WTC11 (cell line): ENCODE data around the gene ATXN7. TPM values are rescaled to one million over a fixed set of nuclear protein-coding genes. Genes with fewer than 3 reads are reported as not detected.

Experiments used
- ATAC-seq: fragments of 200-7000 bp; cut with Tn5 transposase; 2 replicates; pipeline ENCODE4 v1.10.0; 2021; ENCODE audit warnings: mild to moderate bottlenecking, moderate library complexity
- CTCF ChIA-PET: fragments of 300-600 bp; sonication (Branson Sonifier 250); formaldehyde crosslinking; loops from one replicate; lab custom pipeline; 2021; ENCODE audit warnings: antibody characterized with exemption; lab: Charles Lee
- POLR2A ChIA-PET: fragments of 350-600 bp; sonication (Branson Sonifier 250); formaldehyde crosslinking; loops from one replicate; lab custom pipeline; 2021; ENCODE audit warnings: antibody characterized with exemption; lab: Charles Lee
- DNase-seq: peaks from one replicate; pipeline ENCODE4 v3.0.0; 2021; ENCODE audit warnings: low spot score
- H3K27ac Mint-ChIP-seq: 2 replicates; pipeline ENCODE4 v1.8.0; 2021; ENCODE audit warnings: mixed read lengths
- H3K27me3 Mint-ChIP-seq: 2 replicates; pipeline ENCODE4 v1.8.0; 2021; ENCODE audit warnings: low read depth, mild to moderate bottlenecking, moderate library complexity, mixed read lengths
- H3K36me3 Mint-ChIP-seq: 2 replicates; pipeline ENCODE4 v1.8.0; 2021; ENCODE audit warnings: mixed read lengths
- H3K4me1 Mint-ChIP-seq: 2 replicates; pipeline ENCODE4 v1.8.0; 2022; ENCODE audit warnings: mixed read lengths
- H3K4me3 Mint-ChIP-seq: 2 replicates; pipeline ENCODE4 v1.8.0; 2021; ENCODE audit warnings: mild to moderate bottlenecking, moderate library complexity, mixed read lengths
- H3K9me3 Mint-ChIP-seq: 2 replicates; pipeline ENCODE4 v1.8.0; 2021; ENCODE audit warnings: mixed read lengths
- GRHL2 ChIP-seq: fragments of 250-450 bp; sonication (Bioruptor Pico); IDR thresholded peaks from 2 replicates; pipeline ENCODE4 v1.8.0; 2022; ENCODE audit warnings: mild to moderate bottlenecking, moderate library complexity; ENCODE audit not compliant: insufficient replicate concordance, severe bottlenecking
- GTF2I ChIP-seq: fragments of 250-450 bp; sonication (Bioruptor Pico); conservative IDR thresholded peaks from 2 replicates; pipeline ENCODE4 v1.4.0; 2021; ENCODE audit warnings: mild to moderate bottlenecking
- HMGA2 ChIP-seq: fragments of 250-450 bp; sonication (Bioruptor Pico); IDR thresholded peaks from 2 replicates; pipeline ENCODE4 v1.4.0; 2021; ENCODE audit warnings: mild to moderate bottlenecking, moderate library complexity
- KAT7 ChIP-seq: sonication (generic); formaldehyde crosslinking; IDR thresholded peaks from 2 replicates; pipeline ENCODE4 v1.8.1; 2023; ENCODE audit warnings: missing genetic modification reagents, mild to moderate bottlenecking, borderline replicate concordance
- NFYB ChIP-seq: sonication (generic); formaldehyde crosslinking; conservative IDR thresholded peaks from 2 replicates; pipeline ENCODE4 v1.8.0; 2022; ENCODE audit warnings: low read depth, missing genetic modification reagents
- NR3C1 ChIP-seq: sonication (generic); formaldehyde crosslinking; conservative IDR thresholded peaks from 2 replicates; pipeline ENCODE4 v1.8.1; 2023; ENCODE audit warnings: low read depth, mild to moderate bottlenecking, missing genetic modification reagents
- RORB ChIP-seq: fragments of 250-450 bp; sonication (Bioruptor Pico); IDR thresholded peaks from 2 replicates; pipeline ENCODE4 v1.9.0; 2021; ENCODE audit warnings: mild to moderate bottlenecking
- SP1 ChIP-seq: sonication (generic); formaldehyde crosslinking; conservative IDR thresholded peaks from 2 replicates; pipeline ENCODE4 v1.8.1; 2022; ENCODE audit warnings: missing genetic modification reagents
- TEAD4 ChIP-seq: sonication (generic); formaldehyde crosslinking; IDR thresholded peaks from 2 replicates; pipeline ENCODE4 v1.8.0; 2022; ENCODE audit warnings: mild to moderate bottlenecking, missing genetic modification reagents
- TP53 ChIP-seq: sonication (generic); formaldehyde crosslinking; IDR thresholded peaks from 2 replicates; pipeline ENCODE4 v1.8.1; 2023; ENCODE audit warnings: mild to moderate bottlenecking, missing genetic modification reagents
- ZNF121 ChIP-seq: sonication (generic); formaldehyde crosslinking; IDR thresholded peaks from 2 replicates; pipeline ENCODE4 v1.8.0; 2023; ENCODE audit warnings: missing genetic modification reagents
- ZNF423 ChIP-seq: fragments of 250-450 bp; sonication (Bioruptor Pico); IDR thresholded peaks from 2 replicates; pipeline ENCODE4 v2.1.2; 2022; ENCODE audit warnings: mild to moderate bottlenecking, moderate library complexity
- ZNF671 ChIP-seq: fragments of 250-450 bp; sonication (Bioruptor Pico); IDR thresholded peaks from 2 replicates; pipeline ENCODE4 v1.8.0; 2021; ENCODE audit warnings: mild to moderate bottlenecking
- total RNA-seq: library from RNA; stranded (reverse); gene quantifications from 3 replicates; pipeline ENCODE4 v1.2.3, GENCODE V29; 2021
- TF ChIP-seq, protein P1 (sequence below): sonication (generic); formaldehyde crosslinking; IDR thresholded peaks from 2 replicates; pipeline ENCODE4 v1.8.1; 2022; ENCODE audit warnings: low read depth, mild to moderate bottlenecking, moderate library complexity, missing genetic modification reagents, borderline replicate concordance
- TF ChIP-seq, protein P2 (sequence below): sonication (generic); formaldehyde crosslinking; conservative IDR thresholded peaks from 2 replicates; pipeline ENCODE4 v1.8.1; 2023; ENCODE audit warnings: mild to moderate bottlenecking, low read depth, missing genetic modification reagents, moderate library complexity
- TF ChIP-seq, protein P3 (sequence below): sonication (generic); formaldehyde crosslinking; IDR thresholded peaks from 2 replicates; pipeline ENCODE4 v1.8.0; 2022; ENCODE audit warnings: mild to moderate bottlenecking, missing genetic modification reagents
- TF ChIP-seq, protein P4 (sequence below): fragments of 250-450 bp; sonication (Bioruptor Pico); IDR thresholded peaks from 2 replicates; pipeline ENCODE4 v1.9.0; 2021; ENCODE audit warnings: mild to moderate bottlenecking, borderline replicate concordance
- TF ChIP-seq, protein P5 (sequence below): sonication (generic); formaldehyde crosslinking; IDR thresholded peaks from 2 replicates; pipeline ENCODE4 v1.8.1; 2023; ENCODE audit warnings: mild to moderate bottlenecking, missing genetic modification reagents, moderate library complexity
- TF ChIP-seq, protein P6 (sequence below): sonication (generic); formaldehyde crosslinking; IDR thresholded peaks from 2 replicates; pipeline ENCODE4 v1.8.0; 2023; ENCODE audit warnings: missing genetic modification reagents
- TF ChIP-seq, protein P7 (sequence below): sonication (generic); formaldehyde crosslinking; IDR thresholded peaks from 2 replicates; pipeline ENCODE4 v1.8.0; 2023; ENCODE audit warnings: missing genetic modification reagents, mild to moderate bottlenecking, borderline replicate concordance

ATXN7 gene
- total RNA-seq, 1 experiment from 2014 or later: 11.7 TPM

DNA sequence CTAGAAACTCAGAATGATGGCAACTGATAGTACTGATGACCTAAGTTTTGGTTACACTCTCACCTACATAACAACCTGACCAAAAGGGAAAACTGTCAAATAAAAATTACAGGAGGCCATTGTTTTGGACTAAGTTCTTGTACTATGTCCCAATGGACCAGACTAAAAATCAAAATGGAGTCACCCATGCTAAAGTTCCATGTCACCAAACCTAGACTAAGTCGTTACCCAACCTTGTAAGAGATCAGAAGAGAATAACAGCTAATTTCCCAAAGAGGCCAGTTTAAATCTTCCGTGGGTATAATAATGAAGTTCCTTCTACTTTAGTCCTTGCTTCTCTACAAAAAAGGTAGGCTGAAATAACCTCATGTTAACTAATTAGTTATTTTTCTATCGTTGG, 12.4 kb upstream of the ATXN7 start (continued):
- no peak for TF ChIP-seq SP1 (CRISPR knock-in tag)
- TF ChIP-seq, protein P1, sequence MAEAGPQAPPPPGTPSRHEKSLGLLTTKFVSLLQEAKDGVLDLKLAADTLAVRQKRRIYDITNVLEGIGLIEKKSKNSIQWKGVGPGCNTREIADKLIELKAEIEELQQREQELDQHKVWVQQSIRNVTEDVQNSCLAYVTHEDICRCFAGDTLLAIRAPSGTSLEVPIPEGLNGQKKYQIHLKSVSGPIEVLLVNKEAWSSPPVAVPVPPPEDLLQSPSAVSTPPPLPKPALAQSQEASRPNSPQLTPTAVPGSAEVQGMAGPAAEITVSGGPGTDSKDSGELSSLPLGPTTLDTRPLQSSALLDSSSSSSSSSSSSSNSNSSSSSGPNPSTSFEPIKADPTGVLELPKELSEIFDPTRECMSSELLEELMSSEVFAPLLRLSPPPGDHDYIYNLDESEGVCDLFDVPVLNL (CRISPR knock-in tag): no peak
- no peak for TF ChIP-seq KAT7 (CRISPR knock-in tag)
- no peak for TF ChIP-seq ZNF121 (CRISPR knock-in tag)
- TF ChIP-seq TP53 (CRISPR knock-in tag): no peak
- TF ChIP-seq, protein P2, sequence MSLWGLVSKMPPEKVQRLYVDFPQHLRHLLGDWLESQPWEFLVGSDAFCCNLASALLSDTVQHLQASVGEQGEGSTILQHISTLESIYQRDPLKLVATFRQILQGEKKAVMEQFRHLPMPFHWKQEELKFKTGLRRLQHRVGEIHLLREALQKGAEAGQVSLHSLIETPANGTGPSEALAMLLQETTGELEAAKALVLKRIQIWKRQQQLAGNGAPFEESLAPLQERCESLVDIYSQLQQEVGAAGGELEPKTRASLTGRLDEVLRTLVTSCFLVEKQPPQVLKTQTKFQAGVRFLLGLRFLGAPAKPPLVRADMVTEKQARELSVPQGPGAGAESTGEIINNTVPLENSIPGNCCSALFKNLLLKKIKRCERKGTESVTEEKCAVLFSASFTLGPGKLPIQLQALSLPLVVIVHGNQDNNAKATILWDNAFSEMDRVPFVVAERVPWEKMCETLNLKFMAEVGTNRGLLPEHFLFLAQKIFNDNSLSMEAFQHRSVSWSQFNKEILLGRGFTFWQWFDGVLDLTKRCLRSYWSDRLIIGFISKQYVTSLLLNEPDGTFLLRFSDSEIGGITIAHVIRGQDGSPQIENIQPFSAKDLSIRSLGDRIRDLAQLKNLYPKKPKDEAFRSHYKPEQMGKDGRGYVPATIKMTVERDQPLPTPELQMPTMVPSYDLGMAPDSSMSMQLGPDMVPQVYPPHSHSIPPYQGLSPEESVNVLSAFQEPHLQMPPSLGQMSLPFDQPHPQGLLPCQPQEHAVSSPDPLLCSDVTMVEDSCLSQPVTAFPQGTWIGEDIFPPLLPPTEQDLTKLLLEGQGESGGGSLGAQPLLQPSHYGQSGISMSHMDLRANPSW (CRISPR knock-in tag): no peak
- TF ChIP-seq, protein P3, sequence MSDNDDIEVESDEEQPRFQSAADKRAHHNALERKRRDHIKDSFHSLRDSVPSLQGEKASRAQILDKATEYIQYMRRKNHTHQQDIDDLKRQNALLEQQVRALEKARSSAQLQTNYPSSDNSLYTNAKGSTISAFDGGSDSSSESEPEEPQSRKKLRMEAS (CRISPR knock-in tag): no peak

DNA sequence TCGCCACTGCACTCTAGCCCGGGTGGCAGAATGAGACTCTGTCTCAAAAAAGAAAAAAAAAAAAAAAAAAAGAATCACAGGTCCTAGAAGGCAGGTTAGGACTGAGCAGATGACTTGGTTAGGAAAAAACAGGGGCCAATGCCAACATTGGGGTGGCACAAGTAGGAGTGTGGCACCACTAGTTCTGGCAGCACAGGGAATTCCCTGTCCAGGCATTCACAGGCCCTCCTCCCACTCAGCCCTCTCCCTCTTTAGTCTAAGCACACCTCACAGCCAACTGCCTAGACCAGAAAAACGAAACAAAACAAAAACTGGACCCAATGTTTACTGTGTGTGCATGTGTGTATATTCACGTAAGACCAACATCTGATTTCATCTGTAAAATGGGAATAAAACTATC, 10.6 kb upstream of the ATXN7 start:
- Mint-ChIP-seq H3K4me1 (peaks cover 50% of the 10 kb centered on the region), H3K4me3 (no peak overlapping the region), H3K36me3 (no peaks in the 10 kb centered on the region), H3K27ac (no peak overlapping the region), H3K27me3 (no peaks in the 10 kb centered on the region), H3K9me3 (no peaks in the 10 kb centered on the region)
- ATAC-seq (no peak), DNase-seq (no peak)
- ChIA-PET POLR2A (no interaction called here), CTCF (interaction anchor here (0.7 kb wide), 1 partner anchor 36 kb away, joined by 3 read pairs; no protein-coding TSS in a partner anchor)
- no peak for TF ChIP-seq ZNF671 (CRISPR knock-in tag)
- TF ChIP-seq GTF2I (CRISPR knock-in tag): no peak
- TF ChIP-seq ZNF423 (CRISPR knock-in tag): no peak
- TF ChIP-seq, protein P3 (CRISPR knock-in tag): no peak
- TF ChIP-seq SP1 (CRISPR knock-in tag): no peak
- TF ChIP-seq, protein P4, sequence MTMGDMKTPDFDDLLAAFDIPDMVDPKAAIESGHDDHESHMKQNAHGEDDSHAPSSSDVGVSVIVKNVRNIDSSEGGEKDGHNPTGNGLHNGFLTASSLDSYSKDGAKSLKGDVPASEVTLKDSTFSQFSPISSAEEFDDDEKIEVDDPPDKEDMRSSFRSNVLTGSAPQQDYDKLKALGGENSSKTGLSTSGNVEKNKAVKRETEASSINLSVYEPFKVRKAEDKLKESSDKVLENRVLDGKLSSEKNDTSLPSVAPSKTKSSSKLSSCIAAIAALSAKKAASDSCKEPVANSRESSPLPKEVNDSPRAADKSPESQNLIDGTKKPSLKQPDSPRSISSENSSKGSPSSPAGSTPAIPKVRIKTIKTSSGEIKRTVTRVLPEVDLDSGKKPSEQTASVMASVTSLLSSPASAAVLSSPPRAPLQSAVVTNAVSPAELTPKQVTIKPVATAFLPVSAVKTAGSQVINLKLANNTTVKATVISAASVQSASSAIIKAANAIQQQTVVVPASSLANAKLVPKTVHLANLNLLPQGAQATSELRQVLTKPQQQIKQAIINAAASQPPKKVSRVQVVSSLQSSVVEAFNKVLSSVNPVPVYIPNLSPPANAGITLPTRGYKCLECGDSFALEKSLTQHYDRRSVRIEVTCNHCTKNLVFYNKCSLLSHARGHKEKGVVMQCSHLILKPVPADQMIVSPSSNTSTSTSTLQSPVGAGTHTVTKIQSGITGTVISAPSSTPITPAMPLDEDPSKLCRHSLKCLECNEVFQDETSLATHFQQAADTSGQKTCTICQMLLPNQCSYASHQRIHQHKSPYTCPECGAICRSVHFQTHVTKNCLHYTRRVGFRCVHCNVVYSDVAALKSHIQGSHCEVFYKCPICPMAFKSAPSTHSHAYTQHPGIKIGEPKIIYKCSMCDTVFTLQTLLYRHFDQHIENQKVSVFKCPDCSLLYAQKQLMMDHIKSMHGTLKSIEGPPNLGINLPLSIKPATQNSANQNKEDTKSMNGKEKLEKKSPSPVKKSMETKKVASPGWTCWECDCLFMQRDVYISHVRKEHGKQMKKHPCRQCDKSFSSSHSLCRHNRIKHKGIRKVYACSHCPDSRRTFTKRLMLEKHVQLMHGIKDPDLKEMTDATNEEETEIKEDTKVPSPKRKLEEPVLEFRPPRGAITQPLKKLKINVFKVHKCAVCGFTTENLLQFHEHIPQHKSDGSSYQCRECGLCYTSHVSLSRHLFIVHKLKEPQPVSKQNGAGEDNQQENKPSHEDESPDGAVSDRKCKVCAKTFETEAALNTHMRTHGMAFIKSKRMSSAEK (CRISPR knock-in tag): no peak
- no peak for TF ChIP-seq TEAD4 (CRISPR knock-in tag)
- TF ChIP-seq, protein P1 (CRISPR knock-in tag): no peak
- no peak for TF ChIP-seq HMGA2 (CRISPR knock-in tag)
- no peak for TF ChIP-seq RORB (CRISPR knock-in tag)
- TF ChIP-seq GRHL2: no peak
- TF ChIP-seq, protein P5, sequence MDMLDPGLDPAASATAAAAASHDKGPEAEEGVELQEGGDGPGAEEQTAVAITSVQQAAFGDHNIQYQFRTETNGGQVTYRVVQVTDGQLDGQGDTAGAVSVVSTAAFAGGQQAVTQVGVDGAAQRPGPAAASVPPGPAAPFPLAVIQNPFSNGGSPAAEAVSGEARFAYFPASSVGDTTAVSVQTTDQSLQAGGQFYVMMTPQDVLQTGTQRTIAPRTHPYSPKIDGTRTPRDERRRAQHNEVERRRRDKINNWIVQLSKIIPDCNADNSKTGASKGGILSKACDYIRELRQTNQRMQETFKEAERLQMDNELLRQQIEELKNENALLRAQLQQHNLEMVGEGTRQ: no peak
- TF ChIP-seq NFYB (CRISPR knock-in tag): no peak
- TF ChIP-seq, protein P6, sequence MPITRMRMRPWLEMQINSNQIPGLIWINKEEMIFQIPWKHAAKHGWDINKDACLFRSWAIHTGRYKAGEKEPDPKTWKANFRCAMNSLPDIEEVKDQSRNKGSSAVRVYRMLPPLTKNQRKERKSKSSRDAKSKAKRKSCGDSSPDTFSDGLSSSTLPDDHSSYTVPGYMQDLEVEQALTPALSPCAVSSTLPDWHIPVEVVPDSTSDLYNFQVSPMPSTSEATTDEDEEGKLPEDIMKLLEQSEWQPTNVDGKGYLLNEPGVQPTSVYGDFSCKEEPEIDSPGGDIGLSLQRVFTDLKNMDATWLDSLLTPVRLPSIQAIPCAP: no peak
- no peak for TF ChIP-seq NR3C1 (CRISPR knock-in tag)
- TF ChIP-seq, protein P7, sequence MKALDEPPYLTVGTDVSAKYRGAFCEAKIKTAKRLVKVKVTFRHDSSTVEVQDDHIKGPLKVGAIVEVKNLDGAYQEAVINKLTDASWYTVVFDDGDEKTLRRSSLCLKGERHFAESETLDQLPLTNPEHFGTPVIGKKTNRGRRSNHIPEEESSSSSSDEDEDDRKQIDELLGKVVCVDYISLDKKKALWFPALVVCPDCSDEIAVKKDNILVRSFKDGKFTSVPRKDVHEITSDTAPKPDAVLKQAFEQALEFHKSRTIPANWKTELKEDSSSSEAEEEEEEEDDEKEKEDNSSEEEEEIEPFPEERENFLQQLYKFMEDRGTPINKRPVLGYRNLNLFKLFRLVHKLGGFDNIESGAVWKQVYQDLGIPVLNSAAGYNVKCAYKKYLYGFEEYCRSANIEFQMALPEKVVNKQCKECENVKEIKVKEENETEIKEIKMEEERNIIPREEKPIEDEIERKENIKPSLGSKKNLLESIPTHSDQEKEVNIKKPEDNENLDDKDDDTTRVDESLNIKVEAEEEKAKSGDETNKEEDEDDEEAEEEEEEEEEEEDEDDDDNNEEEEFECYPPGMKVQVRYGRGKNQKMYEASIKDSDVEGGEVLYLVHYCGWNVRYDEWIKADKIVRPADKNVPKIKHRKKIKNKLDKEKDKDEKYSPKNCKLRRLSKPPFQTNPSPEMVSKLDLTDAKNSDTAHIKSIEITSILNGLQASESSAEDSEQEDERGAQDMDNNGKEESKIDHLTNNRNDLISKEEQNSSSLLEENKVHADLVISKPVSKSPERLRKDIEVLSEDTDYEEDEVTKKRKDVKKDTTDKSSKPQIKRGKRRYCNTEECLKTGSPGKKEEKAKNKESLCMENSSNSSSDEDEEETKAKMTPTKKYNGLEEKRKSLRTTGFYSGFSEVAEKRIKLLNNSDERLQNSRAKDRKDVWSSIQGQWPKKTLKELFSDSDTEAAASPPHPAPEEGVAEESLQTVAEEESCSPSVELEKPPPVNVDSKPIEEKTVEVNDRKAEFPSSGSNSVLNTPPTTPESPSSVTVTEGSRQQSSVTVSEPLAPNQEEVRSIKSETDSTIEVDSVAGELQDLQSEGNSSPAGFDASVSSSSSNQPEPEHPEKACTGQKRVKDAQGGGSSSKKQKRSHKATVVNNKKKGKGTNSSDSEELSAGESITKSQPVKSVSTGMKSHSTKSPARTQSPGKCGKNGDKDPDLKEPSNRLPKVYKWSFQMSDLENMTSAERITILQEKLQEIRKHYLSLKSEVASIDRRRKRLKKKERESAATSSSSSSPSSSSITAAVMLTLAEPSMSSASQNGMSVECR (CRISPR knock-in tag): no peak
